Measurements from ENCODE around the gene DSC1. TPM values are rescaled to one million over a fixed set of nuclear protein-coding genes. Genes with fewer than 3 reads are reported as not detected.

The DSC1 gene
- total and polyA plus RNA-seq, 2 experiments from 2014 or later: not detected

GRCh38 chr18:31101183-31102024 is 61.3 kb downstream of the DSC1 start:
- peaks cover 4% of the 10 kb centered on the region for H3K27me3 Mint-ChIP-seq (ENCODE audit: insufficient read depth, low read depth, poor library complexity)
- Histone ChIP-seq H3K9me2 (ENCODE audit: insufficient read depth) (no peaks in the 10 kb centered on the region), H3K36me3 (ENCODE audit: insufficient read depth) (no peaks in the 10 kb centered on the region), H3F3A (replicated peaks; ENCODE audit: low read depth) (no peaks in the 10 kb centered on the region), H3K4me3 (peak overlapping the region; percentile 88), H4K20me1 (replicated peaks; ENCODE audit: insufficient read depth) (no peaks in the 10 kb centered on the region), H3K27me3 (ENCODE audit: insufficient read depth) (peaks cover 6% of the 10 kb centered on the region; the same call in 1 of the 2 replicates), H3K4me2 (peak overlapping the region; percentile 79), H3K4me1 (ENCODE audit: insufficient read depth) (peaks cover 20% of the 10 kb centered on the region), H2AFZ (peak overlapping the region; percentile 95; the same call in 1 of the 2 replicates), H3K79me2 (replicated peaks; ENCODE audit: insufficient read depth) (peaks cover 38% of the 10 kb centered on the region), H3K27ac (ENCODE audit: low read depth) (peak overlapping the region; percentile 57)
- H3K4me3 Mint-ChIP-seq: peak overlapping the region; percentile 80
- peaks cover 31% of the 10 kb centered on the region for H3K4me1 Mint-ChIP-seq
- no peak for TF ChIP-seq POLR2AphosphoS5 (IDR thresholded peaks at IDR 0.05; ENCODE audit: low read depth)
- no peak for TF ChIP-seq REST (IDR thresholded peaks at IDR 0.05; ENCODE audit: unreplicated experiment)
- peak; percentile 21 to 23; a peak in 2 of 4 replicates for TF ChIP-seq CTCF (conservative IDR thresholded peaks at IDR 0.05; ENCODE audit: low read depth in 2 of 2)
- no peak for TF ChIP-seq ETS1 (IDR thresholded peaks at IDR 0.05)
- no peak for TF ChIP-seq ZNF331 (CRISPR knock-in tag; IDR thresholded peaks at IDR 0.05; ENCODE audit: low read depth)
- no peak for TF ChIP-seq ZNF114 (CRISPR knock-in tag; IDR thresholded peaks at IDR 0.05)
- TF ChIP-seq NANOG (IDR thresholded peaks at IDR 0.05; ENCODE audit: borderline replicate concordance): no peak
- DNase-seq (ENCODE audit: low spot score) (peak; percentile 82), ATAC-seq (peak; percentile 67)
- H3K9me3 Mint-ChIP-seq: no peaks in the 10 kb centered on the region
- no peaks in the 10 kb centered on the region for H3K36me3 Mint-ChIP-seq (ENCODE audit: low read depth)
- peak overlapping the region; percentile 98 for H3K27ac Mint-ChIP-seq
